ENCODE results near the gene PEX26.
"Not testable (repeated sequence)": the region's sequence is repeated elsewhere in the genome, so short reads cannot be mapped to it uniquely, and the experiment has no call there.

GRCh38 chr22:18105981-18106380, 28.2 kb downstream of the PEX26 start:
- not testable (repeated sequence) for TF ChIP-seq CTCF (conservative IDR thresholded peaks at IDR 0.05; ENCODE audit: low read depth in 2 of 2); EZH2 (IDR thresholded peaks at IDR 0.05; ENCODE audit: low read depth, unreplicated experiment); EZH2phosphoT487 (IDR thresholded peaks at IDR 0.05; ENCODE audit: unreplicated experiment); POLR2AphosphoS5 (IDR thresholded peaks at IDR 0.05; ENCODE audit: low read depth); JUNB (IDR thresholded peaks at IDR 0.05; ENCODE audit: unreplicated experiment); REST (IDR thresholded peaks at IDR 0.05; ENCODE audit: unreplicated experiment); ETS1 (IDR thresholded peaks at IDR 0.05); ZNF114 (CRISPR knock-in tag; IDR thresholded peaks at IDR 0.05); CREB1 (CRISPR knock-in tag; IDR thresholded peaks at IDR 0.05; ENCODE audit: low read depth); ZNF462 (CRISPR knock-in tag; IDR thresholded peaks at IDR 0.05); NANOG (IDR thresholded peaks at IDR 0.05; ENCODE audit: borderline replicate concordance); ZNF331 (CRISPR knock-in tag; IDR thresholded peaks at IDR 0.05; ENCODE audit: low read depth)

Measured in GM23338 (cell line).